NCI-H128 (cell line): ENCODE measurements around the gene BTD.

ENCODE experiments used
- DNase-seq: peaks from one replicate; lab custom pipeline; 2025; ENCODE audit not compliant: unreplicated experiment; lab: John Stamatoyannopoulos, UW

Gene BTD, protein sequence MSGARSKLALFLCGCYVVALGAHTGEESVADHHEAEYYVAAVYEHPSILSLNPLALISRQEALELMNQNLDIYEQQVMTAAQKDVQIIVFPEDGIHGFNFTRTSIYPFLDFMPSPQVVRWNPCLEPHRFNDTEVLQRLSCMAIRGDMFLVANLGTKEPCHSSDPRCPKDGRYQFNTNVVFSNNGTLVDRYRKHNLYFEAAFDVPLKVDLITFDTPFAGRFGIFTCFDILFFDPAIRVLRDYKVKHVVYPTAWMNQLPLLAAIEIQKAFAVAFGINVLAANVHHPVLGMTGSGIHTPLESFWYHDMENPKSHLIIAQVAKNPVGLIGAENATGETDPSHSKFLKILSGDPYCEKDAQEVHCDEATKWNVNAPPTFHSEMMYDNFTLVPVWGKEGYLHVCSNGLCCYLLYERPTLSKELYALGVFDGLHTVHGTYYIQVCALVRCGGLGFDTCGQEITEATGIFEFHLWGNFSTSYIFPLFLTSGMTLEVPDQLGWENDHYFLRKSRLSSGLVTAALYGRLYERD

DNA sequence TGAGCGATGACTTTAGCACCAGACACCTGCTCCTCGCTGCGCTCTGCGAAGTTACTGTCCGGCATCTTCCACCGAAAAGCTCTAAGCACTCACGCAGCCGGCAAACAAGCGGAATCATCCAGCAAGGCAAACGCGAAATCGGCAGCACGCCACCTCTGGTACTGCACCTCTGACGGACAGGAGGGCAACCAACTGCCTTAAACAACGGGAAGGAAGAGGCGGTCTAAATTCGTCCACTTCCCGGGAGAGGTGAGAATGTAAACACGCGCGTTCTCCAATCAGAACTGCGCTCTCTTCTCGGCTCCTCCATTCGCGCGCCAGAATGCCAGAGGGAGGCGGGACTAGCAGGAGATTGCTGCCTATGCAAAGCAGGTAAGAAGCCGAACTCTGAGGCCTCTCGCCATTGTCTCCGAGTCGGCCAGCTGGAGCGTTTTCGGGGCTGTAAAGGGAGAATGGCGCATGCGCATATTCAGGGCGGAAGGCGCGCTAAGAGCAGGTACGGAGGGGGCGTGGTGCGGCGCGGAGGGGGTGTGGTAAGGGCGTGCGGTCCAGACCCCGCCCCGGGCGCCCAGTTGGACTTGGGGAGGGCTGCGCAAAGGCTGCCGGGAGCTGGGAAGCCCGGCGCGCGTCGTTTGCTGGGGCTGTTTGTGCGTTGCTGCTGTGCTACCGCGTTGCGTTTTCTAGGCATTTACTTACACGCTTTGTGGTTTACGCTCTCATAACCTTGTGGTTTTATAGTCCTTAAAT, at the start of gene BTD, which contains the start of gene HACL1:
TSS of gene BTD (plus strand) at position 347 of the 747 bp plus-strand sequence. CDS start 33,695 bp downstream, outside the sequence.
TSS of gene HACL1 (minus strand) at position 171 of the 747 bp plus-strand sequence. CDS start at position 65, 106 bp downstream.
- DNase-seq = no peak

DNA sequence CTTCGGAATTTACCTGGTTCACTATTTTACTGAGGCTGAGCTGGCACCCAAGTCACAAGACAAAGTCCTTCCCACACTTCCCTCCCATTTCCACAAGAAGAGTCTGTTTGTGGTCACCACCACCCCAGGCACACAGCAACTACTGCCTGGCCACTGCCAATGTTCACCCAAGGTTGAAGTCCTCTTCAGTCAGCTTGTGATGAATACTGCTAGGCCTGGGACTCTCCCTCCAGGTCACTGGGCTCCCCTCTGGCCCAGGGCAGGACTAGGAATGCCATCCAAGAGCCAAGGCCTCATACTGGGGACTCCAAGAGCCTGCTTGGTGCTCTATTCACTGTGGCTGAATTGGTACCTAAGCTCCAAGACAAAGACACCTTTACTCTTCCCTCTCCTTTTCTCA, 49.6 kb upstream of the BTD start:
- no peak for DNase-seq

DNA sequence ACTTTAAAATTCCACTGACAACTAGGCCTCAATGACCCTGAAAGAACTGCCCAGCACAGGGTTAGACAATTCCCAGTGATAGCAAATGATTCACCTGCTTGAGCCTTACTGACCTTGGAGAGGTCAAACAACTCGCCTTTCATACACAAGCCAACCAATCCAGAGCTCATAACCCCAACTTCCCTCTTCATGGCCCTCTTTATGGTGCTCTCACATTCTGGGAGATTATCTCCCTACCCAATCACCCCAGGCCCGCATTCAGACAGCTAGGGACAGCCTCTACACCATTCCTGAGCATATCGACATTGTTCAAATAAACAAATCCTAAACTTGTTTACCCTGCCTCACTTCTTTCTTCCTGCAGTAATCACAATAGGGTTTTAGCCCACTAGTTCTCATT, 47.8 kb upstream of the BTD start:
- DNase-seq = no peak

DNA sequence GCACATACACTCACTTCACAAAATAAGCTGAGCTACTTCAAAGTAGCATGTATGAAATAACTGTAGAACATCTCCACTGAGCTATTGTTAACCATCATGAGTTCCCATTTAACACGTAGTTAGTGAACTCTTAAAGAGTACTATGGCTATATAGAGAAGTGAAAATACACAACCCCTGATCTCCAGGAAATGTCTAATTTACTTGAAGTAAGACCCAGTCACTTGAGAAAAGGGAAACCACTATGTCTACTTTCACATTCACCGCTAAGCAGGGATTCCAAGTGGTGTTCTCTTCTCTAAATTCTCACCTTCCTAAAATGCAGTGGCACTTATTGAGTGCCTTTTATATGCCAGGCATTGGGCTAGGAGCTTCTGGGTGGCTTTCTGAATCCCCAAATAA, 45.0 kb upstream of the BTD start:
- DNase-seq = no peak

DNA sequence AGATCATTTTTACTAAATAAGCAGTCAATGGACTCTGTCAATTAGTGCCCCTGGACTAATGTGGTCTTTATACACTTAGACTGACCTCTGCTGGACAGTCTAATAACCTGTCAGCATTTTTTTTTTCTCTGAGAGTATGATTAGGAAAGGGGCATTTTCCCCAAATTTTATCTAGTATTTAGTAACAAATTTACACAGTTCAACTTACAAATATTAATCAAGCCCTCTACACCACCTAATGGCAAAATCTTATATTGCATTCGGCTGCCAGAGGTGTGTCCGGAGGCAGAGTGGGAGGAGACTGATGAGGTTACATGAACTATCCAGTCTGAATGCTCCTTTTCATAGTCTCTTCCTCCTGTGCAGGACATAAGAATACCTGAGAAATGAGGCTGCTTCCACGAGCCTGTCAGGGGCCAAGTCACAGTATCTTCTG, 44.0 kb upstream of the BTD start:
- no peak for DNase-seq

DNA sequence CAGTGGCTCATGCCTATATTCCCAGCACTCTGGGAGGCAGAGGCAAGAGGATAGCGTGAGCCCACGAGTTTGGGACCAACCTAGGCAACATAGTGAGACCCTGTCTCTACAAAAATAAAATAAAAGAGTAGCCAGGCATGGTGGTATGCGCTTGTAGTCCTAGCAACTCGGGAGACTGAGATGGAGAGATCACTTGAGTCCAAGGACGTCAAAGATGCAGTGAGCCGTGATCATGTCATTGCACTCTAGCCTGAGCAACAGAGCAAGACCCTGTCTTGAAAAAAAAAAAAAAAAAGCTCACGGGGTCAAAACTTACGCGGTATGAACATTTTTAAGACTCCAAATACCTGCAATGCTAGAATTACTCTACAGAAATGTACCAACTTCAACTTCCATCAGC, 43.0 kb upstream of the BTD start:
- no peak for DNase-seq

DNA sequence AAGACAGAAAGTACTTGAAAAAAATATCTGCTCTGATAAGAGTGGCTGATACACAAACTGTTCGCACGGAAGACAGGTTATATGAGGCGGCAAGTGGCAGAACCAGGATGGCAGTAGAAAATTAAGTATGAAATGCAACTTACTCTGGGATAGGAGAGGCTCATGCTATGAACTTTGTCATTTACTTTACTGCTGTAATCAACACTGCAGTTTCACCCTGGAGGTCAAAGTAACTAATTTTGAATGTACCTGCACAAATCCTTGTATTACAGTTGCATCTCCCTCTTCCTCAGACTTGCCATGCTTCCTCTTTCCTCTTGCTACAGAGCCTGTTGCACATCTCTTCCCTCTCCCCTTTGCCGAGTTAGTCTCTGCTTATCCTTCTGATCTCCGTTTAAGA, 39.0 kb upstream of the BTD start:
- DNase-seq = no peak

DNA sequence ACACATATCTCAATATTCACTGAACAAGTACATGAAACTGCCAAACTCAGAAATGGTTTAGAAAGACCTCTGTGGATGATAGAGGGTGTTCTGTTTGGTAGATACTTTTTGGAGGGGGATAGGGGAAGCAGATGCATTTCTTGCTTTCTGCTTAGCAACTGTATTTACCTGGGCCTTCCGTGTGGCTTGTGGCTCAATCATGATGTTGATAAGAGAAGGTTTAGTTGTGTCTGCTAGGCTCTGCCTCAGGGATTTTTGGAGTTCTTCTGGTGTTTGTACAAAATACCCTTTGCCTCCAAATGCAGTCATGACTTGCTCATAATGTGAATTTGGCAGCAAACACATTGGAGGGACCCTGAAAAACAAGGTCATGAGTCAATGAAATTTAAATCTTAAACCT, 38.4 kb upstream of the BTD start:
- no peak for DNase-seq

DNA sequence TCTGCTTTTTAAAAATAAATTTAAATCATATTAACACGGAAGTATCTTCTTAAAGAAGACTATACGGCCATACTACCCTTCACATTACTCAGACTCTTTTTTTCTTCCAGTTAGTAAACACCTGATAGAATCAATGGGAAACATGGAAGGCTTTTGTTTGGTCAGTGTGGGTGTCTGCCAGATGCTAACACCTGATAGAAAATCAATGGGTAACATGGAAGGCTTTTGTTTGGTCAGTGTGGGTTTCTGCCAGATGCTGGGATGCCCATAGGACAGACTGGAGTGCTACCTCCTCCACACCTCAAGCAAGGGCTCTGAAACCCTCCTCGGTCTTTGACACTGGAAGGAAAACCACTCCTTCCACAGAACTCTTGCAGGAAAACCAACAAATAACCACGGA, 29.4 kb upstream of the BTD start:
- no peak for DNase-seq

DNA sequence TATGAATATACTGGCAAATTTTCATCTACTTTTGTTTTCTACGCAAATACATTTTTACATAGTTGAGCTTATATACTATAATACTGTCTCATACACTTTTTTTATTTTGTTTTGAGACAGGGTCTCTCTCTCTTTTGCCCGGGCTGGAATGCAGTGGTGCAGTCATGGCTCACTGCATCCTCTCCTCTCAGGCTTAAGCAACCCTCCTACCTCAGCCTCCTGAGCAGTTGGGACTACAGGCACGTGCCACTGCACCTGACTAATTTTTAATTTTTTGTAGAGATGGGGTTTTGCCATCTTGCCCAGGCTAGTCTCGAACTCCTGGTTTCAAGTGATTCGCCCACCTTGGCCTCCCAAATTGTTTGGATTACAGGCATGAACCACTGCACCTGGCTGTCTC, 26.1 kb upstream of the BTD start:
- no peak for DNase-seq

DNA sequence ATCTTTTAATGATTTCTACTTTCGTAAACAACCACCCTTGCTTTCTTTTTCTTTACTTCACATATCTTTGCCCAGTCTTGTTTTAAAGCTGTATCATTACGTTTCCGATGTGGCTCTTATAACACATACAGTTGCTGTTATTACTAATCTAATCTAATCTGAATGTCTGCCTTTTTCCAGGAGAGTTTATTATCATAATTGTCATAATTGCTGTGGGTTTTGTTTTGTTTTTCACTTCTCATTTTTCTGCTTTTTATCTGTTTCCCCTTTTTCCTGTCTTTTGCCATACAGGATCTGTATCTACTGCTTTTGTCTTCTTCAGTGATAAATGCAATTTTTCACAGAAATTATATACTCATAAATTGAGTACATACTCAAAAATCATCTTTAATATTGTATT, 25.1 kb upstream of the BTD start:
- DNase-seq = no peak

DNA sequence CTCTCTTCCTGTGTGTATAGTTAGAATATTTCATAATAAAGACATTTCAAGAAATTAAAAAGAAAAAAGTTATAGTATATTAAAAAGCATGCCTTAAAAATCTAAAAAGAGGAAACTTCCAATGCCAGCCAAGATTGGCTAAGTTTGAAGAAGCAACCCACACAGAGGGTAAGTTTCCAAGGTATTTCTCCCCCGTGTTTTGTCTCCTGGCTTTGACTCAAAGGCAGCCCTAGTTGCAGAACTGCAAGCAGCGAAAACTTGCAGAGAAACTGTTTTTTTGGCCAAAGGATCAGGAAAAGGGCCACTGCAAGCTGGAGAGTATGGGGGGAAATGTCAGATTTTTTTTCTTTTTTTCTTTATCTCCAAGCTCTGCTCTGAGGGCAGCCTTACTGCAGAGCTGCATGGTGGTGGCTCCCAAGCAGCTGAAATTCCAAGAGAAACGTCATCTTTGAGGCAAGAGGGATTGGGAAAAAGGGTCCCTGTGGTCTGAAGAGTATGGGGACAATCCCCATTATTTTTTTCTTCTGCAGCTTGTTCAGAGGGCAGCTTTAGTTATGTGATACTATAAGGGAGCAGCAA, 23.2 kb upstream of the BTD start:
- no peak for DNase-seq

DNA sequence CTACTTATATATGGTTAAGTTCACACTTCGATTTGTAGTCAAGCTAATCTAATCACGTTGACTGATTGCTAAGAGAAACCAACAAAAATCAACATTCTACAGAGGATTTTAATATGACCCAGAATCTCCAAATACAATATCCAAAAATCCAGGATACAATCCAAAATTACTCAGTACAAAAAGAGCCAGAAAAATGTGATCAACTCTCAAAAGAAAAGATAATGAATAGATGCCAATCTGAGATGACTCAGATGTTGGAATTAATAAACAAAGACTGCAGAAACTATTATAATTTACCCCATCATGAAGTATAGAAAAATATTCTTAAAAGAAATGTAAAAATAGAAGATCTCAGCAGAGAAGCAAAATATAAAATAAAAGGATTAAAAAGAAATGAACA, 22.5 kb upstream of the BTD start:
- DNase-seq = no peak

DNA sequence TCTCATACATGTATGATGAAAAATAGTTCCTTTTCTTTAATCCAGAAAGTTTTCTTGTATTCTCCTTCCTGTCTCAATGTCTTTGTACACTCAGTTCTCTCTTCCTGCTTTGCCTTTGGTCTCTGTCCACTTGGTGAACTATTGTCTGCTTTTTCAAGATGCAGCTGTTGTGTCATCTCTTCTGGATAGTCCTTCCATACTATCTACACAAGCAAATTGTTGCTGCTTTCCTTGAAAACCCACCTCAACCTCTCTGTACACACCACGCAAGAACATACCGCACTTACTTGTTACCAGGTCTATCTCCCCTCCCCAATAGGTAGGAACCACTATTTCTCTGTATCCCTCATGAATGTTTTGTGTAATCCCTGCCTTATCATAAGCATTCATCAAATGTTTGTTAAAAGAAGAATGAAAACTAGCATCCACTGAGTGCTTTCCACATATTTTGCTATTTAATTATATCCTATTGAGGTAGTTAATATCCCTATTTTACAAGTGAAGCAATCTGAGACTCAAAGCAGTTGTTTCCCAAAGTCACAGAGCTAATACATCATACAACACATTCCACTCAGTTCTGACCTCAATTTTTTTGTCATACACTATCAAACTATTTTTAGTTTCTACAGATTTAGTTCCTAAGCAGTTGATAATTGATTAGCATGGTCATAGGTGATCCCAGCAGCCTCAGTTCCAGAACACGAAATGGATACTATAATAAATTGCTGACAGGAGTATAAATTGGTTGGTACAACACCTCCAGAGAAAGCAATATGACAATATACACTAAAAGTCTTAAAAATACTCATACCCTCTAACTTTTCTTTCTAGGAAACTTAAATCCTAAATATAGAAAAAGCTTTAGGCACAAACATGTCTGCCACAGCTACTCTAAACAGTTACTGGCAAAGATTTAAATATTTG, 19.8 kb upstream of the BTD start:
- DNase-seq = no peak

DNA sequence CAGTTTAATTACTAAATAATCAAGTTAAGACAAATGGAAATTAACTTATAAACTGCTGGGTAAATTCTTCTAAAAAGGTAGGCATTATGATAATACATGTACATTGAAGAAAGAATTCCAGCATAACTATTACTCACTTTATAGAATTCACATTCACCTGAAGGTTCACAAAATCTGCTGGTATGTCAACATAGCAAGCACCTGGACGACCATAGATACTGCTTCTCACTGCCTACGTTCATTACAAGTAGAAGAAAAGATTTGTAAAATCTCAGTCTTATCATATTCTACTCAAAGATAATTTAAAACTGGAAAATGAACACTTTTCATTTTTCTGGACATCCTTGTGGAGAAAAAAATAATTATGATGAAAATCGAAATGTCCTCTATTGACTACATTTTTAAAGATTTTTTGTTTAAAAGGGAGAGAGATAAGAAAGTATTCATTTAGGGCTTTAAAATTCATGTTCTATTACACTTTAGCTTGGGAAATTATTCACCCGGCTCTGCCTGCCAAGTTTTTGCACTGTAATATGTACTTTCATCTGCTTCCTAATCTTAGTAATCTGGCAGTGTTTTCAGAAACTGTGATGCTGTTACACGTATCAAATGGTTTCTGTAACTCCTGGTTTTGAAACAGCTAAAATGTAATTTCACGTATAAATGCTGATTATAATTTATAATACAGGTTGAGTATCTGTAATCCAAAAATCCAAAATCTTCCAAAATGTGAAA, 16.3 kb upstream of the BTD start:
- DNase-seq = no peak

DNA sequence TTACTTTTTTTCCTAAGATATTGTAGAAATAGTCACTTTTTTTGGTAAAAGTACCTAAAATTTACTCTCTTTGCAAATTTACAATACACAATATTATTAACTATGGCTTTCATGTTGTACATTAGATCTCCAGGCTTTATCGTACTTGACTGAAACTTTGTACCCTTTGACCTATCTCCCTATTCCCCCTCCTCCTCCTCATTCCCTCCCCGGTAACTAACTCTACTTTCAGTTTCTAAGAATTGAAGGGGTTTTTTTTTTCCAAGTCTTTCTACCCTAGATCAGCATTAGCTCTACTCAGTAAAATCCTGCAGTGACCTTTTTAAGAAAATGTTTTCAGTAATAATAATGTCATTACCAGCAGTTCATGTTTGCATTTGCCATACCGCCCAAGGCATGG, 10.3 kb upstream of the BTD start:
- no peak for DNase-seq

DNA sequence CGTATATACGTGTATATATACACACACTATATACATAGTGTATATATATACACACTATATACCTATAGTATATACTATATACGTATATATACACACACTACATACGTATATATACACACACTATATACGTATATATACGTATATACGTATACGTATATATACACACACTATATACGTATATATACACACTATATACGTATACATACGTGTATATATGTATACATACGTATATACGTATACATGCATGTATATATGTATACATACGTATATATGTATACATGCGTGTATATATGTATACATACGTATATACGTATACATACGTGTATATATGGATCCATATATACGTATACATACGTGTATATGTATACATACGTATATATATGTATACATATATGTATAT, 9.6 kb upstream of the BTD start:
- no peak for DNase-seq

DNA sequence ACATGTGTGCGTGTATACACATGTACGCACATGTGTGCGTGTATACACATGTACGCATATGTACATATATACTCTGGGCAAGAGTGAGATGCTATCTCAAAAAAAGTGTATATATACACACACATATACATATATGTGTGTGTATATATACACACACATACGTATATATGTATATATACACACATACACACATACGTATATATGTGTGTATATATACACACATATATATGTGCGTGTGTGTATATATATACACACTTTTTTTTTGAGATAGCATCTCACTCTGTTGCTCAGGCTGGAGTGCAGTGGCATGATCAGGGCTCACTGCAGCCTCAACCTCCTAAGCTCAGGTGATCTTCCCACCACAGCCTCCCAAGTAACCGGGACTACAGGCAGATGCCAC, 8.6 kb upstream of the BTD start:
- DNase-seq = no peak

DNA sequence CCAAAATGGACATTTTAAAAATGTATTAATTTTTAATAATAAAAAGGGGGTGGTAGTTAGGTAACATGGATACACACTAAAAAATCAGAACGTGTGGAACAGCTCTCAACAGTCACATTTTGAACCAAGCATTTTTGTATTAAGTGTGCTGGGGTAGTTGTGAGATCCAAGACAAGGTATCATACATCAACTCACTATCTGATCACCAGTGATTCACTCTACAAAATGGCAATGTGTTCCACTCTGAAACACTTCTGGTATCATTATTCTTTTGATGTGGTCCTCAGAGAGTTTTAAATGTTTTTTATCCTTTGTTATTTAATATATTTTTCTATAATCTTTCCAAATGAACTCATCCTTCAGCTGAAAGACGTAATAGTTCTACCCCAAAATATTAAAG, 5.6 kb upstream of the BTD start:
- no peak for DNase-seq

DNA sequence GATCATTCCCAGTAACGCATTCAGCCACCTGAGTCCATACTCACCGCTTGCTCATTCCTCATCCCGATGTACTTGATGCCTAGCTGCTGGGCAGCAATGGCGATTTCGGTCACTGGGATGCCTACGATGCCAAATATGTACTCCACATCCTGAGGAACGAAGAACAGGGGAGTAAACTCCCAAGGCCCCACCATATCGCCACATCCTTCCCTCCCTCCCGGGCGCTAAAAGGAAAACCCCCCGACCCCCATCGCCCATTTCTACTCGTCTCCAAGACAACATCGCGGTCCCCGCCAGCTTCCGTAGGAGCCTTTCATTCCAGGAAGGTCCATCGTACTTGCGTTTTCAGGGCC, 523 bp upstream of the BTD start:
- no peak for DNase-seq
